IMR-90 (cell line): ENCODE measurements around the gene AQP12A. TPM values are rescaled to one million over a fixed set of nuclear protein-coding genes. Genes with fewer than 3 reads are reported as not detected.

Source experiments
- ATAC-seq: fragments of 200-7000 bp; cut with Tn5 transposase; 2 replicates; pipeline ENCODE4 v1.9.1; 2020; ENCODE audit warnings: low read depth, mild to moderate bottlenecking, moderate library complexity
- BruUV-seq: library from RNA; stranded (reverse); fragments of 400-500 nt; replicated peaks from 2 replicates; lab custom pipeline; 2021; lab: Mats Ljungman, UMichigan
- CTCF ChIA-PET: fragments of 300-600 bp; formaldehyde crosslinking; extraction: SDS; loops from one replicate; lab custom pipeline; 2021; ENCODE audit warnings: antibody characterized with exemption; lab: Yijun Ruan, JAX
- POLR2A ChIA-PET: fragments of 300-600 bp; sonication (Branson Sonifier 250); formaldehyde crosslinking; loops from one replicate; lab custom pipeline; 2022; ENCODE audit warnings: antibody characterized with exemption; ENCODE audit not compliant: unreplicated experiment; lab: Charles Lee
- DNase-seq: peaks from one replicate; pipeline ENCODE4 v3.0.0; 2013
- H2AFZ ChIP-seq: replicated peaks from 2 replicates; pipeline ENCODE3; 2013; ENCODE audit warnings: low read length, mild to moderate bottlenecking; ENCODE audit not compliant: poor library complexity
- H2AK5ac ChIP-seq: 2 replicates; pipeline ENCODE4 v1.6.1; 2013; ENCODE audit warnings: low read depth, low read length, inconsistent platforms
- H2AK9ac ChIP-seq: replicated peaks from 2 replicates; pipeline ENCODE3; 2013; ENCODE audit warnings: mild to moderate bottlenecking, low read depth, low read length, moderate library complexity; ENCODE audit not compliant: poor library complexity
- H2BK120ac ChIP-seq: 2 replicates; pipeline ENCODE4 v1.6.1; 2013; ENCODE audit warnings: low read depth, low read length, inconsistent platforms
- H2BK15ac ChIP-seq: 3 replicates; pipeline ENCODE4 v1.6.1; 2013; ENCODE audit warnings: low read depth, low read length, inconsistent platforms
- H2BK20ac ChIP-seq: 2 replicates; pipeline ENCODE4 v1.6.1; 2013; ENCODE audit warnings: low read depth, mild to moderate bottlenecking, inconsistent platforms, low read length, moderate library complexity
- H2BK5ac ChIP-seq: 2 replicates; pipeline ENCODE4 v1.6.1; 2013; ENCODE audit warnings: mild to moderate bottlenecking, low read depth, low read length, inconsistent platforms; ENCODE audit not compliant: poor library complexity, severe bottlenecking
- H3K14ac ChIP-seq: replicated peaks from 2 replicates; pipeline ENCODE4 v1.6.1; 2013; ENCODE audit warnings: low read depth, low read length, inconsistent platforms
- H3K18ac ChIP-seq: 2 replicates; pipeline ENCODE4 v1.6.1; 2013; ENCODE audit warnings: low read depth, low read length, control low read depth
- H3K23ac ChIP-seq: 2 replicates; pipeline ENCODE4 v1.6.1; 2013; ENCODE audit warnings: low read depth, low read length, inconsistent platforms
- H3K27ac ChIP-seq: 2 replicates; pipeline ENCODE4 v1.5.1; 2013; ENCODE audit warnings: mild to moderate bottlenecking, control low read depth, low read length; ENCODE audit not compliant: insufficient read depth
- H3K27me3 ChIP-seq: 2 replicates; pipeline ENCODE4 v1.6.1; 2013; ENCODE audit warnings: low read length; ENCODE audit not compliant: control insufficient read depth, insufficient read depth
- H3K36me3 ChIP-seq: 2 replicates; pipeline ENCODE4 v1.6.1; 2013; ENCODE audit warnings: low read length, mixed read lengths; ENCODE audit not compliant: control insufficient read depth, insufficient read depth
- H3K4ac ChIP-seq: 2 replicates; pipeline ENCODE4 v1.6.1; 2013; ENCODE audit warnings: low read depth, low read length, inconsistent platforms
- H3K4me1 ChIP-seq: 2 replicates; pipeline ENCODE4 v1.6.1; 2013; ENCODE audit warnings: low read length, mixed read lengths; ENCODE audit not compliant: control insufficient read depth, insufficient read depth
- H3K4me2 ChIP-seq: 2 replicates; pipeline ENCODE4 v1.6.1; 2013; ENCODE audit warnings: low read depth, mild to moderate bottlenecking, control low read depth, low read length, moderate library complexity
- H3K4me3 ChIP-seq: 2 replicates; pipeline ENCODE4 v1.5.1; 2013; ENCODE audit warnings: low read depth, mild to moderate bottlenecking, control low read depth, low read length, moderate library complexity; ENCODE audit not compliant: insufficient read depth
- H3K56ac ChIP-seq: 2 replicates; pipeline ENCODE4 v1.6.1; 2013; ENCODE audit warnings: low read length, inconsistent platforms; ENCODE audit not compliant: insufficient read depth; ENCODE audit errors: extremely low read depth
- H3K79me1 ChIP-seq, 2 experiments: 2 replicates each; pipeline ENCODE4 v1.6.1; 2013; ENCODE audit warnings: low read length in 2 of 2, inconsistent platforms in 1 of 2, low read depth in 1 of 2
- H3K9ac ChIP-seq: 2 replicates; pipeline ENCODE4 v1.6.1; 2013; ENCODE audit warnings: low read depth, low read length, control low read depth
- H3K9me1 ChIP-seq: 2 replicates; pipeline ENCODE4 v1.6.1; 2013; ENCODE audit warnings: low read length, inconsistent platforms; ENCODE audit not compliant: insufficient read depth
- H3K9me3 ChIP-seq: 2 replicates; pipeline ENCODE4 v1.6.1; 2013; ENCODE audit warnings: low read length; ENCODE audit not compliant: control insufficient read depth, insufficient read depth
- H4K20me1 ChIP-seq: 2 replicates; pipeline ENCODE4 v1.6.1; 2013; ENCODE audit warnings: low read length, inconsistent platforms; ENCODE audit not compliant: insufficient read depth
- H4K5ac ChIP-seq: 2 replicates; pipeline ENCODE4 v1.6.1; 2013; ENCODE audit warnings: mild to moderate bottlenecking, low read depth, low read length, control low read depth
- H4K8ac ChIP-seq, 2 experiments: 2 replicates each; pipeline ENCODE4 v1.6.1; 2013; ENCODE audit warnings: low read depth in 2 of 2, low read length in 2 of 2, control low read depth in 1 of 2, inconsistent platforms in 1 of 2
- H4K91ac ChIP-seq: 2 replicates; pipeline ENCODE4 v1.6.1; 2013; ENCODE audit warnings: low read depth, low read length, inconsistent platforms; ENCODE audit not compliant: insufficient read depth
- CEBPB ChIP-seq: IDR thresholded peaks from 2 replicates; pipeline ENCODE4 v1.6.1; 2012; ENCODE audit warnings: low read depth, low read length, improper control_type of control experiment
- CHD1 ChIP-seq: IDR thresholded peaks from 2 replicates; pipeline ENCODE4 v1.6.1; 2012; ENCODE audit warnings: low read depth, low read length, improper control_type of control experiment
- CTCF ChIP-seq: conservative IDR thresholded peaks from 2 replicates; pipeline ENCODE4 v1.5.1; 2012; ENCODE audit warnings: mild to moderate bottlenecking, low read depth, low read length, improper control_type of control experiment
- ELK1 ChIP-seq: fragments of 150-350 bp; IDR thresholded peaks from 2 replicates; pipeline ENCODE4 v1.6.1; 2016; ENCODE audit warnings: low read depth, mild to moderate bottlenecking, low read length, moderate library complexity, borderline replicate concordance
- FOS ChIP-seq: fragments of 150-350 bp; IDR thresholded peaks from 2 replicates; pipeline ENCODE4 v1.6.1; 2016; ENCODE audit warnings: low read depth, low read length
- MAFK ChIP-seq: IDR thresholded peaks from 2 replicates; pipeline ENCODE4 v1.6.1; 2012; ENCODE audit warnings: low read depth, low read length, improper control_type of control experiment
- MXI1 ChIP-seq: IDR thresholded peaks from 2 replicates; pipeline ENCODE4 v1.6.1; 2012; ENCODE audit warnings: low read depth, mild to moderate bottlenecking, low read length, moderate library complexity, borderline replicate concordance
- POLR2A ChIP-seq: IDR thresholded peaks from 2 replicates; pipeline ENCODE4 v1.6.1; 2012; ENCODE audit warnings: mild to moderate bottlenecking, low read depth, low read length
- RAD21 ChIP-seq: IDR thresholded peaks from 2 replicates; pipeline ENCODE4 v1.6.1; 2012; ENCODE audit warnings: low read length, improper control_type of control experiment
- RCOR1 ChIP-seq: IDR thresholded peaks from 2 replicates; pipeline ENCODE4 v1.6.1; 2012; ENCODE audit warnings: mild to moderate bottlenecking, low read length, improper control_type of control experiment; ENCODE audit not compliant: insufficient replicate concordance
- SMC3 ChIP-seq: fragments of 150-350 bp; IDR thresholded peaks from 2 replicates; pipeline ENCODE4 v1.6.1; 2016; ENCODE audit warnings: low read depth, mild to moderate bottlenecking, antibody characterized with exemption, low read length, moderate library complexity
- WGBS, 2 experiments: methylation state at CpG; one replicate each; pipeline versions ENCODE4 v1.1.5 to v1.1.7; 2013; ENCODE audit warnings: missing lambda C conversion rate in 2 of 2; ENCODE audit not compliant: insufficient read length in 1 of 2; ENCODE audit errors: extremely low coverage in 2 of 2; 5-methylcytosine and 5-hydroxymethylcytosine counted together
- dilution Hi-C: fragments of 300-500 bp; cut with HindIII; formaldehyde crosslinking; loops from one replicate; pipeline ENCODE4 v1.14.3; 2018; ENCODE audit warnings: low sequenced_read_pairs; ENCODE audit not compliant: unreplicated experiment
- in situ Hi-C: fragments of 300-500 bp; cut with MboI; formaldehyde crosslinking; loops from 3 replicates; pipeline ENCODE4 v1.14.3; 2019; ENCODE audit warnings: low sequenced_read_pairs, inconsistent platforms, mixed read lengths
- intact Hi-C: fragments of 100-400 bp; cut with micrococcal nuclease; formaldehyde crosslinking; loops from 2 replicates; pipeline ENCODE4 v1.10.0; 2022
- polyA plus RNA-seq, 3 experiments: library from polyadenylated mRNA; depleted of rRNA; stranded (reverse); fragments of >200 nt; gene quantifications; 2 replicates each; pipeline ENCODE4 v1.2.3, GENCODE V29; 2012; ENCODE audit warnings: low replicate concordance in 1 of 3
- total RNA-seq: library from RNA; depleted of rRNA; stranded (reverse); fragments of >200 nt; gene quantifications from 2 replicates; pipeline ENCODE4 v1.2.3, GENCODE V29; 2012
- TF ChIP-seq, protein P1 (sequence below): fragments of 150-350 bp; IDR thresholded peaks from 2 replicates; pipeline ENCODE4 v1.6.1; 2017; ENCODE audit warnings: mild to moderate bottlenecking, antibody characterized with exemption, low read length, low read depth

The AQP12A gene
- total and polyA plus RNA-seq, 2 of the 4 experiments (the other 2 are of a cell fraction): not detected

- no peaks in the 10 kb centered on the region for H3K36me3 ChIP-seq
- H2AK5ac ChIP-seq: no peak overlapping the region
- dilution Hi-C loops (no loop called here), intact Hi-C loops (no loop called here), in situ Hi-C loops (no loop called here)
- no peak for ATAC-seq
- DNase-seq: no peak
- H4K5ac ChIP-seq: no peak overlapping the region
- no peak overlapping the region for H4K8ac ChIP-seq
- no peak overlapping the region for H3K27ac ChIP-seq
- H2BK5ac ChIP-seq: no peak overlapping the region
- CTCF ChIA-PET: no interaction called here
- H3K18ac ChIP-seq: no peak overlapping the region
- no TSS peak for BruUV-seq
- peaks cover 44% of the 10 kb centered on the region; the same call in 1 of the 2 replicates for H3K27me3 ChIP-seq
- H3K9ac ChIP-seq: no peak overlapping the region
- H3K23ac ChIP-seq: no peak overlapping the region
- no peaks in the 10 kb centered on the region for H4K20me1 ChIP-seq
- POLR2A ChIA-PET: no interaction called here
- 84% methylated on average over 6 of the region's 31 CpGs; no CpG with 5 or more reads in 1 of the 2 experiments for WGBS, 2 experiments
- H2BK120ac ChIP-seq: no peak overlapping the region
- no peak overlapping the region for H3K4ac ChIP-seq
- H3K56ac ChIP-seq: no peak overlapping the region
- H2BK15ac ChIP-seq: no peak overlapping the region
- no peaks in the 10 kb centered on the region for H3K4me1 ChIP-seq
- no peak overlapping the region for H3K4me3 ChIP-seq
- no peak overlapping the region for H4K91ac ChIP-seq
- H3K9me3 ChIP-seq: no peaks in the 10 kb centered on the region
- H3K14ac ChIP-seq: no peak overlapping the region
- H3K79me1 ChIP-seq: no peaks in the 10 kb centered on the region
- no peak overlapping the region for H2AK9ac ChIP-seq
- no peak for TF ChIP-seq RCOR1
- no peak for TF ChIP-seq RAD21
- TF ChIP-seq CEBPB: no peak
- TF ChIP-seq MXI1: no peak
- TF ChIP-seq MAFK: no peak
- no peak for TF ChIP-seq FOS
- no peak for TF ChIP-seq CTCF
- TF ChIP-seq ELK1: no peak
- TF ChIP-seq, protein P1, sequence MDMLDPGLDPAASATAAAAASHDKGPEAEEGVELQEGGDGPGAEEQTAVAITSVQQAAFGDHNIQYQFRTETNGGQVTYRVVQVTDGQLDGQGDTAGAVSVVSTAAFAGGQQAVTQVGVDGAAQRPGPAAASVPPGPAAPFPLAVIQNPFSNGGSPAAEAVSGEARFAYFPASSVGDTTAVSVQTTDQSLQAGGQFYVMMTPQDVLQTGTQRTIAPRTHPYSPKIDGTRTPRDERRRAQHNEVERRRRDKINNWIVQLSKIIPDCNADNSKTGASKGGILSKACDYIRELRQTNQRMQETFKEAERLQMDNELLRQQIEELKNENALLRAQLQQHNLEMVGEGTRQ: no peak
- no peak for TF ChIP-seq CHD1
- no peak for TF ChIP-seq SMC3
- TF ChIP-seq POLR2A: no peak
- H2AFZ ChIP-seq: no peak overlapping the region
- H2BK20ac ChIP-seq: no peak overlapping the region
- no peak overlapping the region for H3K4me2 ChIP-seq
- H3K9me1 ChIP-seq: no peaks in the 10 kb centered on the region
These were observed 26.3 kb downstream of the AQP12A start for GRCh38 chr2:240717681-240718581.
